Panc1 (cell line): ENCODE data around the gene RNF114. TPM values are rescaled to one million over a fixed set of nuclear protein-coding genes. Genes with fewer than 3 reads are reported as not detected.

Experiments used
- ATAC-seq: fragments of 200-7000 bp; cut with Tn5 transposase; 2 replicates; pipeline ENCODE4 v1.9.1; 2020; ENCODE audit warnings: mild to moderate bottlenecking, moderate library complexity
- BruUV-seq: library from RNA; stranded (reverse); fragments of 400-500 nt; replicated peaks from 2 replicates; lab custom pipeline; 2021; lab: Mats Ljungman, UMichigan
- CTCF ChIA-PET: fragments of 300-600 bp; sonication (Branson Sonifier 250); formaldehyde crosslinking; loops from one replicate; lab custom pipeline; 2022; ENCODE audit warnings: antibody characterized with exemption; lab: Charles Lee
- POLR2A ChIA-PET: fragments of 300-600 bp; sonication (Branson Sonifier 250); formaldehyde crosslinking; loops from one replicate; lab custom pipeline; 2022; ENCODE audit warnings: antibody characterized with exemption; lab: Charles Lee
- DNase-seq: peaks from one replicate; pipeline ENCODE4 v3.0.0-alpha.2; 2010; ENCODE audit warnings: low read depth, low spot score
- H3K27ac ChIP-seq: 2 replicates; pipeline ENCODE4 v1.5.1; 2011; ENCODE audit warnings: mild to moderate bottlenecking, low read length, inconsistent platforms
- H3K27me3 ChIP-seq: fragments of 200-500 bp; sonication (Bioruptor generic); 2 replicates; pipeline ENCODE4 v1.6.0; 2014; ENCODE audit warnings: low read length, inconsistent platforms; ENCODE audit not compliant: control insufficient read depth, insufficient read depth
- H3K36me3 ChIP-seq: fragments of 200-500 bp; sonication (Bioruptor generic); 2 replicates; pipeline ENCODE4 v1.5.1; 2014; ENCODE audit warnings: inconsistent platforms, mild to moderate bottlenecking, low read length, moderate library complexity; ENCODE audit not compliant: control insufficient read depth, insufficient read depth
- H3K4me1 ChIP-seq: 2 replicates; pipeline ENCODE4 v1.5.1; 2011; ENCODE audit warnings: inconsistent platforms, mild to moderate bottlenecking, low read length, moderate library complexity; ENCODE audit not compliant: control insufficient read depth, insufficient read depth
- H3K4me3 ChIP-seq, 2 experiments: 2 replicates each; pipeline ENCODE4 v1.5.1; 2011 to 2012; ENCODE audit warnings: low read depth in 2 of 2, low read length in 2 of 2, mild to moderate bottlenecking in 2 of 2, inconsistent platforms in 1 of 2, moderate library complexity in 1 of 2
- H3K9me3 ChIP-seq: fragments of 200-500 bp; sonication (Bioruptor generic); 2 replicates; pipeline ENCODE4 v1.5.1; 2014; ENCODE audit warnings: low read depth, mild to moderate bottlenecking, inconsistent platforms, low read length, moderate library complexity; ENCODE audit not compliant: control insufficient read depth, insufficient read depth
- CTCF ChIP-seq: fragments of 450-650 bp; IDR thresholded peaks from 2 replicates; pipeline ENCODE4 v1.5.1; 2017; ENCODE audit warnings: mild to moderate bottlenecking
- POLR2AphosphoS5 ChIP-seq: IDR thresholded peaks from 2 replicates; pipeline ENCODE4 v1.6.1; 2012; ENCODE audit warnings: mild to moderate bottlenecking, low read depth, low read length, moderate library complexity
- REST ChIP-seq, 2 experiments: IDR thresholded peaks; 2 replicates each; pipeline ENCODE4 v1.6.1; 2011 to 2012; ENCODE audit warnings: low read depth in 2 of 2, control low read depth in 1 of 2, low read length in 1 of 2, mild to moderate bottlenecking in 1 of 2, moderate library complexity in 1 of 2; ENCODE audit not compliant: insufficient read depth in 1 of 2
- SIN3A ChIP-seq: IDR thresholded peaks from 2 replicates; pipeline ENCODE4 v1.6.1; 2012; ENCODE audit warnings: low read depth, mild to moderate bottlenecking, low read length, moderate library complexity, borderline replicate concordance; ENCODE audit not compliant: insufficient read depth
- TCF7L2 ChIP-seq: IDR thresholded peaks from 2 replicates; pipeline ENCODE4 v1.6.1; 2011; ENCODE audit warnings: mild to moderate bottlenecking, low read depth, low read length, inconsistent platforms
- in situ Hi-C: cut with HindIII; loops from 2 replicates; pipeline ENCODE4 v1.10.0; 2016; ENCODE audit warnings: low sequenced_read_pairs, low pct_unique_long_range_greater_than_20kb
- intact Hi-C: fragments of 100-400 bp; cut with micrococcal nuclease; formaldehyde crosslinking; loops from one replicate; pipeline ENCODE4 v1.10.0; 2022; ENCODE audit not compliant: unreplicated experiment
- total RNA-seq: library from RNA; stranded (reverse); gene quantifications from one replicate; pipeline ENCODE4 v1.2.1, GENCODE V29; 2021; ENCODE audit not compliant: unreplicated experiment

Gene RNF114
- total RNA-seq, 1 experiment from 2014 or later = 70.0 TPM

GRCh38 chr20:49892260-49892659 is 43.9 kb upstream of the RNF114 start:
- H3K36me3 ChIP-seq = no peaks in the 10 kb centered on the region
- BruUV-seq = no TSS peak
- CTCF ChIA-PET = interaction anchor here (0.6 to 1.0 kb wide), 2 partner anchors 282 to 654 kb away, joined by 9 to 12 read pairs; no protein-coding TSS in a partner anchor
- H3K4me1 ChIP-seq = peaks cover 38% of the 10 kb centered on the region
- DNase-seq (no peak), ATAC-seq (no peak)
- H3K4me3 ChIP-seq = no peak overlapping the region
- H3K27ac ChIP-seq = 0 out of 2 replicates have a peak overlapping the region, but pooled peaks have one; percentile 29
- TF ChIP-seq CTCF = no peak
- TF ChIP-seq POLR2AphosphoS5 = no peak
- TF ChIP-seq TCF7L2 = no peak
- no peak for TF ChIP-seq SIN3A
- no peak for TF ChIP-seq REST (IDR thresholded peaks at IDR 0.05; ENCODE audit: insufficient read depth in 1 of 2, low read depth in 2 of 2, low read length in 1 of 2)
- no peaks in the 10 kb centered on the region for H3K27me3 ChIP-seq
- intact Hi-C loops = no loop called here
- in situ Hi-C loops = no loop called here
- no peaks in the 10 kb centered on the region for H3K9me3 ChIP-seq
- POLR2A ChIA-PET = no interaction called here

- DNase-seq (no peak), ATAC-seq (no peak)
- Histone ChIP-seq H3K4me1 (peaks cover 33% of the 10 kb centered on the region), H3K27me3 (no peaks in the 10 kb centered on the region), H3K36me3 (no peaks in the 10 kb centered on the region), H3K9me3 (no peaks in the 10 kb centered on the region), H3K4me3 (no peak overlapping the region), H3K27ac (no peak overlapping the region)
- in situ Hi-C loops = no loop called here
- no peak for TF ChIP-seq POLR2AphosphoS5
- no peak for TF ChIP-seq REST (IDR thresholded peaks at IDR 0.05; ENCODE audit: insufficient read depth in 1 of 2, low read depth in 2 of 2, low read length in 1 of 2)
- TF ChIP-seq CTCF = no peak
- TF ChIP-seq TCF7L2 = no peak
- no peak for TF ChIP-seq SIN3A
- intact Hi-C loops = no loop called here
- CTCF ChIA-PET = interaction anchor here (0.6 to 1.0 kb wide), 2 partner anchors 282 to 654 kb away, joined by 9 to 12 read pairs; no protein-coding TSS in a partner anchor
- POLR2A ChIA-PET = no interaction called here
- BruUV-seq = no TSS peak
Observed at GRCh38 chr20:49892817-49893216, 43.4 kb upstream of the RNF114 start.
